ENCODE measurements around the gene VIPR2. TPM values are rescaled to one million over a fixed set of nuclear protein-coding genes. Genes with fewer than 3 reads are reported as not detected.

Gene VIPR2
- total RNA-seq, 1 donor from 2014 or later: 0.92 TPM

DNA sequence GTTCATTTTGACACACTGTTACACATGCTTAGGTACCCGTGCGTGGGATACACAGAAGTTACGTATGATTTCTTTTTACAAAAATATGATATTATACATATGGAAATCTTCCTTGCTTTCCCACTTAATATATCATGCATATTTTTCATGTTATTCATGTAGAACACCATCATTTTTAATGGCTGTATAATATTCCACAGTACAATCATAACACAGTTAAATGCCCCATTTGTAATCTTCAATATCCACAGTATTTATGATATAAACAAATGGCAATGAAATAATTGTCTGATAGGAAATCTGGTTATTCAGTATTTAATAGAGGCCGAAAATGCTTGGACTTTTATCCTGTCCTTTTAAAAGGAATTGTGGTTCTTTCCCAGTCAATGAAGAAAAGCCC is 23.2 kb downstream of the VIPR2 start:
- Histone ChIP-seq H3K4me1 (peaks cover 5% of the 10 kb centered on the region), H3K36me3 (no peaks in the 10 kb centered on the region), H3K27ac (no peak overlapping the region), H3K9ac (no peak overlapping the region), H3K27me3 (no peaks in the 10 kb centered on the region), H2AFZ (replicated peaks) (no peak overlapping the region), H4K20me1 (ENCODE audit: low read depth) (no peaks in the 10 kb centered on the region), H3F3A (ENCODE audit: low read depth) (no peaks in the 10 kb centered on the region), H3K79me2 (ENCODE audit: low read depth) (no peaks in the 10 kb centered on the region), H3K4me2 (no peak overlapping the region), H3K9me3 (ENCODE audit: low read depth) (no peaks in the 10 kb centered on the region), H3K4me3 (no peak overlapping the region)
- peaks cover 2% of the 10 kb centered on the region for H3K9me3 Mint-ChIP-seq
- TF ChIP-seq EZH2 (IDR thresholded peaks at IDR 0.05) (no peak), EZH2phosphoT487 (IDR thresholded peaks at IDR 0.05) (no peak)
- TF ChIP-seq, protein P1, sequence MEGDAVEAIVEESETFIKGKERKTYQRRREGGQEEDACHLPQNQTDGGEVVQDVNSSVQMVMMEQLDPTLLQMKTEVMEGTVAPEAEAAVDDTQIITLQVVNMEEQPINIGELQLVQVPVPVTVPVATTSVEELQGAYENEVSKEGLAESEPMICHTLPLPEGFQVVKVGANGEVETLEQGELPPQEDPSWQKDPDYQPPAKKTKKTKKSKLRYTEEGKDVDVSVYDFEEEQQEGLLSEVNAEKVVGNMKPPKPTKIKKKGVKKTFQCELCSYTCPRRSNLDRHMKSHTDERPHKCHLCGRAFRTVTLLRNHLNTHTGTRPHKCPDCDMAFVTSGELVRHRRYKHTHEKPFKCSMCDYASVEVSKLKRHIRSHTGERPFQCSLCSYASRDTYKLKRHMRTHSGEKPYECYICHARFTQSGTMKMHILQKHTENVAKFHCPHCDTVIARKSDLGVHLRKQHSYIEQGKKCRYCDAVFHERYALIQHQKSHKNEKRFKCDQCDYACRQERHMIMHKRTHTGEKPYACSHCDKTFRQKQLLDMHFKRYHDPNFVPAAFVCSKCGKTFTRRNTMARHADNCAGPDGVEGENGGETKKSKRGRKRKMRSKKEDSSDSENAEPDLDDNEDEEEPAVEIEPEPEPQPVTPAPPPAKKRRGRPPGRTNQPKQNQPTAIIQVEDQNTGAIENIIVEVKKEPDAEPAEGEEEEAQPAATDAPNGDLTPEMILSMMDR (IDR thresholded peaks at IDR 0.05): no peak
- peaks cover 10% of the 10 kb centered on the region for H3K27me3 Mint-ChIP-seq (ENCODE audit: insufficient read depth, low read depth)
- H3K4me3 Mint-ChIP-seq: no peak overlapping the region
- no peak for DNase-seq (ENCODE audit: low spot score)
- peaks cover 19% of the 10 kb centered on the region for H3K4me1 Mint-ChIP-seq
- H3K27ac Mint-ChIP-seq: no peak overlapping the region
- H3K36me3 Mint-ChIP-seq: no peaks in the 10 kb centered on the region

DNA sequence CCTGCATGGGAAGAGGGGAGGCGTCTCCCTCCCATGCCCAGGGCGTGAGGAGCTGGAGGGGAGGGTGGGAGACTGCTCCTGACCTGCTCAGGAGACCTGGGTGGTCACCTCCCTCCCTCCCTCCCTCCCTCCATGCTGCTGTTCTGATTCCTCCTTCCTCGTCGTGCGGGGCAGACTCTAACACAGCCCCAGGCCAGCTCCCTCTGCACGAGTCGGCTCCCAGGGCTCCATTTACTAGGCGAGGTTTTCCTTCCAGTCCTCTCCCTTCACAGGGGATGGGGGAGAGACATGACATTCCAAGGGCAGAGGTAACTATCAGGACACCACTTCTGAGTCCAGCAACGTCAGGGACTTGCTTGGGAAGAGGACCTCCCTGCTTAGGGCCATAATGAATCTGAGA is 23.6 kb downstream of the VIPR2 start:
- H2AFZ ChIP-seq (replicated peaks): no peak overlapping the region
- H3K4me1 Mint-ChIP-seq: peaks cover 15% of the 10 kb centered on the region
- DNase-seq (ENCODE audit: low spot score): no peak
- no peaks in the 10 kb centered on the region for H3K27me3 ChIP-seq
- no peaks in the 10 kb centered on the region for H3F3A ChIP-seq (ENCODE audit: low read depth)
- no peak for TF ChIP-seq EZH2 (IDR thresholded peaks at IDR 0.05)
- TF ChIP-seq, protein P1 (IDR thresholded peaks at IDR 0.05): no peak
- no peak for TF ChIP-seq EZH2phosphoT487 (IDR thresholded peaks at IDR 0.05)
- no peak overlapping the region for H3K27ac ChIP-seq
- no peaks in the 10 kb centered on the region for H3K36me3 ChIP-seq
- H3K4me2 ChIP-seq: no peak overlapping the region
- H3K9me3 ChIP-seq (ENCODE audit: low read depth): no peaks in the 10 kb centered on the region
- H3K27ac Mint-ChIP-seq: no peak overlapping the region
- H3K4me3 Mint-ChIP-seq: no peak overlapping the region
- H3K79me2 ChIP-seq (ENCODE audit: low read depth): no peaks in the 10 kb centered on the region
- H3K4me3 ChIP-seq: no peak overlapping the region
- peaks cover 10% of the 10 kb centered on the region for H3K27me3 Mint-ChIP-seq (ENCODE audit: insufficient read depth, low read depth)
- H3K36me3 Mint-ChIP-seq: no peaks in the 10 kb centered on the region
- peaks cover 2% of the 10 kb centered on the region for H3K9me3 Mint-ChIP-seq
- H3K9ac ChIP-seq: no peak overlapping the region
- peaks cover 5% of the 10 kb centered on the region for H3K4me1 ChIP-seq
- H4K20me1 ChIP-seq (ENCODE audit: low read depth): no peaks in the 10 kb centered on the region

DNA sequence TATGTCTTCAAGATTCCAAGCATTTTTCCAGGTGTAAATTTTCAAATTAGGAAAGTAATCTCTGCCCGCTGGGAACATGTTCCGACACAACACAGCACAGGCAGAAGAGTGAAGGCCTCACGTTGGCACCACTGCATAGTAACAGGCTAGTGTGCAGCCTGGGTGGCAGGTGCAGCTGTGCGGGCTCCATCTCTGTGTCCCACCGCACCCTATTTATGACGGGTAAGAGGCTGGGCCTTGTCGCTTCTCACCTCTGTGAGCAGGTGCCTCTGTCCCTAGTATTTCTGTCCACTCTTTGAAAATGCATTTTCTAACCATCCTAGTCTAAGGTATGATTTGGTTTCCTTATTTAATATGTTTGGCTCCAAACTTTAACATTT is 24.1 kb downstream of the VIPR2 start:
- Mint-ChIP-seq H3K4me3 (no peak overlapping the region), H3K27ac (no peak overlapping the region), H3K9me3 (peaks cover 2% of the 10 kb centered on the region), H3K4me1 (peaks cover 19% of the 10 kb centered on the region), H3K36me3 (no peaks in the 10 kb centered on the region), H3K27me3 (ENCODE audit: insufficient read depth, low read depth) (peaks cover 10% of the 10 kb centered on the region)
- Histone ChIP-seq H3K36me3 (no peaks in the 10 kb centered on the region), H3K79me2 (ENCODE audit: low read depth) (no peaks in the 10 kb centered on the region), H4K20me1 (ENCODE audit: low read depth) (no peaks in the 10 kb centered on the region), H3K4me2 (no peak overlapping the region), H2AFZ (replicated peaks) (no peak overlapping the region), H3K9ac (no peak overlapping the region), H3K27ac (no peak overlapping the region), H3K4me1 (peaks cover 5% of the 10 kb centered on the region), H3K27me3 (no peaks in the 10 kb centered on the region), H3K9me3 (ENCODE audit: low read depth) (no peaks in the 10 kb centered on the region), H3F3A (ENCODE audit: low read depth) (no peaks in the 10 kb centered on the region), H3K4me3 (no peak overlapping the region)
- TF ChIP-seq, protein P1 (IDR thresholded peaks at IDR 0.05): no peak
- TF ChIP-seq EZH2 (IDR thresholded peaks at IDR 0.05) (no peak), EZH2phosphoT487 (IDR thresholded peaks at IDR 0.05) (no peak)
- DNase-seq (ENCODE audit: low spot score): no peak
